ENCODE measurements around the gene TBC1D24.

GRCh38 chr16:2497116-2497630 is 22.2 kb downstream of the TBC1D24 start:
- peak in 2 of 12 donors; percentile 11 to 29 for TF ChIP-seq CTCF (IDR thresholded peaks at IDR 0.05)
- TF ChIP-seq POLR2A (IDR thresholded peaks at IDR 0.05), result no peak

All from heart left ventricle (tissue), 13 donors.